ENCODE data around the gene CHAF1B. TPM values are rescaled to one million over a fixed set of nuclear protein-coding genes. Genes with fewer than 3 reads are reported as not detected.

The CHAF1B gene
- total RNA-seq, 4 donors from 2014 or later = 0.37 to 2.0 (median 0.73) TPM

DNA sequence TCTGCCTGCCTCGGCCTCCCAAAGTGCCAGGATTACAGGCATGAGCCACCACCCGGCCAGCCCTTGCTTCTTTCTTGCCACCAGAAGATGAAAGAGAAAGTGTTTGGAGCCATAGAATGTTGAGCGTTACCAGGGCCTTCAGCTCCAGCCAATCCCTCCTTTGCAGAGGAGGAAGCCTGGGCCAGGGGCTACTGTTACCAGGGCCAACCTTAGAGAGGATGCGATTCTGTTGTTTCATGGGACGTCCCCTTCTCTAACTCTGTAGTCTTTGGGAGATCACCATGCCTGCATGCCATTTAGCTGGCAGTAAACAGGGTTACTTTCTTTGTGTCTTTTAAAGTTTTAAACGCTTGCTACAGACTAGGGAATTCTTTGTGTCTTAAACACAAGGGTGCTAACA, 49.0 kb downstream of the CHAF1B start:
- DNase-seq = no peak
- WGBS, 2 donors (ENCODE audit: low coverage in 1 of 2) = 78 to 100% methylated on average over 1 to 6 of the region's 6 CpGs
- in situ Hi-C loops (cut with MboI; ENCODE audit: low pct_ligation_motif_present in 1 of 4, low pct_unique_long_range_greater_than_20kb in 1 of 4, low sequenced_read_pairs in 3 of 4) = no loop called here
- TF ChIP-seq, protein P1, sequence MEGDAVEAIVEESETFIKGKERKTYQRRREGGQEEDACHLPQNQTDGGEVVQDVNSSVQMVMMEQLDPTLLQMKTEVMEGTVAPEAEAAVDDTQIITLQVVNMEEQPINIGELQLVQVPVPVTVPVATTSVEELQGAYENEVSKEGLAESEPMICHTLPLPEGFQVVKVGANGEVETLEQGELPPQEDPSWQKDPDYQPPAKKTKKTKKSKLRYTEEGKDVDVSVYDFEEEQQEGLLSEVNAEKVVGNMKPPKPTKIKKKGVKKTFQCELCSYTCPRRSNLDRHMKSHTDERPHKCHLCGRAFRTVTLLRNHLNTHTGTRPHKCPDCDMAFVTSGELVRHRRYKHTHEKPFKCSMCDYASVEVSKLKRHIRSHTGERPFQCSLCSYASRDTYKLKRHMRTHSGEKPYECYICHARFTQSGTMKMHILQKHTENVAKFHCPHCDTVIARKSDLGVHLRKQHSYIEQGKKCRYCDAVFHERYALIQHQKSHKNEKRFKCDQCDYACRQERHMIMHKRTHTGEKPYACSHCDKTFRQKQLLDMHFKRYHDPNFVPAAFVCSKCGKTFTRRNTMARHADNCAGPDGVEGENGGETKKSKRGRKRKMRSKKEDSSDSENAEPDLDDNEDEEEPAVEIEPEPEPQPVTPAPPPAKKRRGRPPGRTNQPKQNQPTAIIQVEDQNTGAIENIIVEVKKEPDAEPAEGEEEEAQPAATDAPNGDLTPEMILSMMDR (IDR thresholded peaks at IDR 0.05) = no peak
- TF ChIP-seq POLR2AphosphoS5 (IDR thresholded peaks at IDR 0.05) (no peak), POLR2A (IDR thresholded peaks at IDR 0.05) (no peak), EP300 (IDR thresholded peaks at IDR 0.05; ENCODE audit: low read depth) (no peak)
- no peak overlapping the region for H3K27ac ChIP-seq
- H3K36me3 ChIP-seq = no peaks in the 10 kb centered on the region
- H3K9me3 ChIP-seq = no peaks in the 10 kb centered on the region
- peaks cover 0 to 4% (median 0%) of the 10 kb centered on the region in 4 donors for H3K4me1 ChIP-seq
- intact Hi-C loops (cut with DNase I; ENCODE audit: low total_unique reads) = no loop called here
- no peaks in the 10 kb centered on the region for H3K27me3 ChIP-seq
- no peak overlapping the region for H3K4me3 ChIP-seq

DNA sequence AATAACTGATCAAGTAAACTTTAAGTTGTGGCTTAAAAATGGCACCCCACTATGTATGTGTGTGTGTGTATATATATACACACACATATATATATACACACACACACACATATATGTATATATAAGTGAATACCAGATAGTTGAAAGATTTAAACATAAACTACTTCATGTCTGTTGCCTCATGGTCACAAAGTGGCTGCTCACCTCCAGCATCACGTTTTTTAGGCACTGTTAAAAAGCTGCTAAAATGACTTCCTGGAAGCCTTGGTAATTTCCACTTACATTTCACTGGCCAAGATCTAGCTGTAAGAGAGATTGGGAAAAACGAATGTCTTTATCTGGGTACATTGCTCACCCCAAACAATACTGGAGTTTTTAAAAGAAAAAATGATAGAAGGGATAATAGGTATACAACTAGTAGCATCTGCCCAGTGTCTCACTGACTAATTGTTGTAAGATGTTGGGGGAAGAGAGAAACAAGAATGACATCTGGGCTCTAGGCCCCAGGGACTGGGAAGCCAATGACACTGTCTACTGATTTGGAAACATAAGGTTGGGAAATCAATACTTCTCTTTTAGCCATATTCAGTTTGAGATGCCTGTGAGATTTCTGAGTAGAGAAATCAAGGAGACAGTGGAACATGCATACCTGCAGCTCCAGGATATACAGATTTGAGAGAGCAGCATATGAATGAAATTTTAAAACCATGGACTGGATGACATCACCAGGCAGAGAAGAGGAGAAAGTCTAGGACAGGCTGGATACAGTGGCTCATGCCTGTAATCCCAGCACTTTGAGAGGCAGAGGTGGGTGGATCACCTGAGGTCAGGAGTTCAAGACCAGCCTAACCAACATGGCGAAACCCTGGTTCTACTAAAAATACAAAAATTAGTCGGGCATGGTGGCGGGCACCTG, 51.9 kb downstream of the CHAF1B start:
- Histone ChIP-seq H3K36me3 (no peaks in the 10 kb centered on the region), H3K4me3 (no peak overlapping the region), H3K9me3 (no peaks in the 10 kb centered on the region), H3K4me1 (no peaks in the 10 kb centered on the region), H3K27me3 (no peaks in the 10 kb centered on the region), H3K27ac (no peak overlapping the region)
- WGBS, 2 donors (ENCODE audit: low coverage in 1 of 2) = 87 to 91% methylated on average over 3 to 5 of the region's 5 CpGs
- no peak for TF ChIP-seq POLR2AphosphoS5 (IDR thresholded peaks at IDR 0.05)
- no peak for TF ChIP-seq EP300 (IDR thresholded peaks at IDR 0.05; ENCODE audit: low read depth)
- no peak for TF ChIP-seq POLR2A (IDR thresholded peaks at IDR 0.05)
- TF ChIP-seq, protein P1 (IDR thresholded peaks at IDR 0.05) = no peak
- no peak for DNase-seq
- intact Hi-C loops (cut with DNase I; ENCODE audit: low total_unique reads) = no loop called here
- in situ Hi-C loops (cut with MboI; ENCODE audit: low pct_ligation_motif_present in 1 of 4, low pct_unique_long_range_greater_than_20kb in 1 of 4, low sequenced_read_pairs in 3 of 4) = no loop called here

DNA sequence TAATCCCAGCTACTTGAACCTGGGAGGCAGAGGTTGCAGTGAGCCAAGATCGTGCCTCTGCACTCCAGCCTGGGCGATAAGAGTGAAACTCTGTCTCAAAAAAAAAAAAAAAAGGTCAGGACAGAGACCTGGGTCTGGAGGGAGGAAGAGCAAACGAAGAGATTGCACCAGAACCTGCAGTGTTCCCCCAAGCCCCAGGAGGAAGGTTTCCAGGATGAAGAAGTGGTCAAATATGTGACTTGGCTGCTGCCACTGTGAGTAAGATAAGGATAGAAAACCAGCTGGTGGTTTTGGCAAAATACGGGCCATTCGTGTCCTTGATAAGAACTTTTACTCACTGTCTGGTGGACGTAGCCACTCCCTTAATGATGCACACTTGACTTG, 52.5 kb downstream of the CHAF1B start:
- no peaks in the 10 kb centered on the region for H3K9me3 ChIP-seq
- WGBS, 2 donors (ENCODE audit: low coverage in 1 of 2) = 26 to 48% methylated on average over 4 to 6 of the region's 6 CpGs
- H3K4me3 ChIP-seq = no peak overlapping the region
- TF ChIP-seq EP300 (IDR thresholded peaks at IDR 0.05; ENCODE audit: low read depth) = no peak
- TF ChIP-seq, protein P1 (IDR thresholded peaks at IDR 0.05) = no peak
- no peak for TF ChIP-seq POLR2A (IDR thresholded peaks at IDR 0.05)
- TF ChIP-seq POLR2AphosphoS5 (IDR thresholded peaks at IDR 0.05) = no peak
- in situ Hi-C loops (cut with MboI; ENCODE audit: low pct_ligation_motif_present in 1 of 4, low pct_unique_long_range_greater_than_20kb in 1 of 4, low sequenced_read_pairs in 3 of 4) = no loop called here
- H3K36me3 ChIP-seq = no peaks in the 10 kb centered on the region
- no peak for DNase-seq
- H3K27me3 ChIP-seq = no peaks in the 10 kb centered on the region
- H3K4me1 ChIP-seq = no peaks in the 10 kb centered on the region
- H3K27ac ChIP-seq = no peak overlapping the region
- intact Hi-C loops (cut with DNase I; ENCODE audit: low total_unique reads) = no loop called here

DNA sequence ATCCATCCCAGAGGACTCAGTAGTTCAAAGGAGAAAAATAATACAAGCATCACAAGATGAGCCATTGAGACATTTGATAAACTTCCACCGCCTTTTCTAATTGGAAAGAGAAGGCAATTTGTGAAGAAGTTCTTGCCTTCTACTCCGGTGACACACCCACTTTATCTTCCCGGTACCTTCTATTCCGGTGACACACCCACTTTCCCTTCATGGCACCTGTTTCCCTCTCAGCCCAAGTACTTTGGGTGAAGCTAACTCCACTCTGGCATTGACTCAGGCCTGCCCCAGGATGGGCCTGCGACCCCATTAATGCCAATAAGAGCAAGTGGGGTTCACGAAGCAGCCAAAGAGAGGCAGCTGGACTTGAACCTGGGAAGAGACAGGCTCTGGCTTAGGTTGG, 56.5 kb downstream of the CHAF1B start:
- H3K4me1 ChIP-seq = no peaks in the 10 kb centered on the region
- no peak overlapping the region for H3K27ac ChIP-seq
- no peak for DNase-seq
- no peaks in the 10 kb centered on the region for H3K27me3 ChIP-seq
- 40 to 52% methylated on average over 5 to 6 of the region's 6 CpGs for whole genome bisulfite sequencing, 2 donors (ENCODE audit: low coverage in 1 of 2)
- intact Hi-C loops (cut with DNase I; ENCODE audit: low total_unique reads) = no loop called here
- in situ Hi-C loops (cut with MboI; ENCODE audit: low pct_ligation_motif_present in 1 of 4, low pct_unique_long_range_greater_than_20kb in 1 of 4, low sequenced_read_pairs in 3 of 4) = no loop called here
- H3K4me3 ChIP-seq = no peak overlapping the region
- no peaks in the 10 kb centered on the region for H3K9me3 ChIP-seq
- no peaks in the 10 kb centered on the region for H3K36me3 ChIP-seq
- TF ChIP-seq, protein P1 (IDR thresholded peaks at IDR 0.05) = no peak
- TF ChIP-seq EP300 (IDR thresholded peaks at IDR 0.05; ENCODE audit: low read depth) (no peak), POLR2A (IDR thresholded peaks at IDR 0.05) (no peak), POLR2AphosphoS5 (IDR thresholded peaks at IDR 0.05) (no peak)

All from transverse colon (tissue), 4 donors.